Activated CD8-positive, alpha-beta memory T cell treated with anti-CD3 and anti-CD28 coated beads for 1 hour (primary cell): Measurements from ENCODE around the gene SPSB1.
"Not testable (repeated sequence)": the region's sequence is repeated elsewhere in the genome, so short reads cannot be mapped to it uniquely, and the experiment has no call there.

Source experiments
- DNase-seq, 2 donors: peaks; one replicate each; pipeline ENCODE4 v3.0.0-alpha.2; 2020; ENCODE audit warnings: low read depth in 1 of 2; ENCODE audit errors: extremely low read depth in 1 of 2

SPSB1 gene

GRCh38 chr1:9299571-9300541 lies 7.2 kb downstream of the SPSB1 start:
- DNase-seq: not testable (repeated sequence)

GRCh38 chr1:9300573-9300972 lies 7.9 kb downstream of the SPSB1 start:
- no peak for DNase-seq

GRCh38 chr1:9302745-9303524 lies 10.2 kb downstream of the SPSB1 start:
- DNase-seq: no peak

GRCh38 chr1:9303916-9304315 lies 11.2 kb downstream of the SPSB1 start:
- DNase-seq: no peak

- DNase-seq: no peak
Measured at GRCh38 chr1:9305216-9305615, 12.5 kb downstream of the SPSB1 start.

GRCh38 chr1:9306006-9306405 lies 13.3 kb downstream of the SPSB1 start:
- DNase-seq: no peak

GRCh38 chr1:9307303-9307702 lies 14.6 kb downstream of the SPSB1 start:
- no peak for DNase-seq

GRCh38 chr1:9308236-9308785 lies 15.6 kb downstream of the SPSB1 start:
- no peak for DNase-seq

GRCh38 chr1:9309080-9309479 lies 16.4 kb downstream of the SPSB1 start:
- DNase-seq: no peak

- DNase-seq: no peak
Measured at GRCh38 chr1:9309991-9310390, 17.3 kb downstream of the SPSB1 start.

GRCh38 chr1:9311029-9311428 lies 18.3 kb downstream of the SPSB1 start:
- DNase-seq: no peak

- no peak for DNase-seq
Measured at GRCh38 chr1:9311479-9311878, 18.8 kb downstream of the SPSB1 start.

GRCh38 chr1:9312168-9312720 lies 19.6 kb downstream of the SPSB1 start:
- DNase-seq: no peak

GRCh38 chr1:9313576-9313975 lies 20.9 kb downstream of the SPSB1 start:
- no peak for DNase-seq

GRCh38 chr1:9314111-9314510 lies 21.4 kb downstream of the SPSB1 start:
- no peak for DNase-seq

- DNase-seq: no peak
Measured at GRCh38 chr1:9314711-9315379, 22.2 kb downstream of the SPSB1 start.

GRCh38 chr1:9315411-9316079 lies 22.9 kb downstream of the SPSB1 start:
- DNase-seq: no peak

GRCh38 chr1:9316080-9316444 lies 23.4 kb downstream of the SPSB1 start:
- DNase-seq: no peak

GRCh38 chr1:9316512-9316911 lies 23.8 kb downstream of the SPSB1 start:
- no peak for DNase-seq

- DNase-seq: no peak
Measured at GRCh38 chr1:9317072-9317471, 24.4 kb downstream of the SPSB1 start.
